ENCODE results near the gene ACP1.

Gene ACP1

GRCh38 chr2:282371-283263 lies 17.9 kb downstream of the ACP1 start:
- no peak for DNase-seq

- no peak for DNase-seq
Observed at GRCh38 chr2:283996-284794, 19.4 kb downstream of the ACP1 start.

DNA sequence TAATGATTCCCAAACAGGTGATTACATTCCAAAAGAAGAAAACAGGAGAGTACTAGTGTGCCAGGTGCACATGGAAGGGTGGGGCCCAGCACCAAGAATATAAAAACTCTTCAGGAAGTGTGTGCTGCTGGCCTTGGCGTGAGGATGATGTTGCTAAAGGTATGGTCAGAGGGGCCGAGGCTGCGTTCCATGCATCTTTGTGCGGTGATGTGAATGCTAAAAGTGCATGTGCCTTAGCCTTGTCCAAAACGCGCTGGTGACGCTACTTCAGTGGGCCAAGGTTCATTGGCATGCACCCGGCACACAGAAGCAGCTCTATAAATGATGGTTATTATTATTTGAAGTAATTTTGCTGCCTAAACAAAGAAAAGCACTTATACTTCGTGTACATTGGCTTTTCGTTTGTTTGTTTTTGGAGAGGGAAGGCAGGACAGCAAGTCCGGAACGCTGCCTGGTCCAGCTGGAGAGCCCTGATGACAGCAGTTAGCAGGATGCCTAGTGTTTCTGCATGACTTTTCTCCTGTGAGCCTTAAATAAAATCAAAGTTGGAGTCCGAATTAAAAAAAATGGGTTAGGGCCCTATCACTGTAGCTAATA lies 20.2 kb downstream of the ACP1 start:
- DNase-seq = no peak

DNA sequence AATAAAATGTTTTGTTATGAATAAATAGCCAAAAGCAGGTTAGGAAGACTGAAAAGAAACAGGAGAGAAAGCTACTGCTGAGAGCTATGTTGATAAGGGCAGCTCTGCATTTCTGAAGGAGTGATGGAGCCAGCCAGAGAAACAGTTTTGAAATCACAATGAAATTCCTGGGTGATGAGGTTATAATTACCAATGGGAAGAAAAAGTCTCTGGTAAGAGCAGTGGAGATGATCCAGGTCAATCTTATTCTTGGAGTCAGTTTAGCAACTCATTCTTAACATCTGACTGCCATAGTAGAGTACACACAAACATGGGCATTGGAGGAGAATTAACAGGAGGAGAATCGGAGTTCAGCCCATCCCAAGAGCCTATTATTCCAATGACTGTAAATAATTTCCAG lies 20.8 kb downstream of the ACP1 start:
- no peak for DNase-seq

DNA sequence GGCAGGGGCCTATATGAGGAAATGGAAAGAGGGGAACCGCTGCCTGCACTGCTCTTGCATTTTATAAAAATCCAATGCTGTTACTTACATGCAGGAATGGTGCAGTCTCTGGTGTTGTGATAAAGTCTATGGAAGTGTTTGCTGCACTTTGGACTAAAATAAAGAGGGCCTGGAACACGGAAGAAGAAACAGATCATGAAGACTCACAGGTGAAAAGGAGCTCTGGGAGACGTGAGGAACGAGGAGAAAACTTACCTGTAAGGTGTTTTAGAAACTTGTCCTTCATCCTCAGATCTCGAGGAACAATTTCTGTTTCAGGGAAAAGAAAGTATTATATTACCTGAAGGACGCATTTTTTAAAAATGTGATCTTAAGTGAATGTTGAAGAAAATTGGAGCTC lies 21.3 kb downstream of the ACP1 start:
- no peak for DNase-seq

DNA sequence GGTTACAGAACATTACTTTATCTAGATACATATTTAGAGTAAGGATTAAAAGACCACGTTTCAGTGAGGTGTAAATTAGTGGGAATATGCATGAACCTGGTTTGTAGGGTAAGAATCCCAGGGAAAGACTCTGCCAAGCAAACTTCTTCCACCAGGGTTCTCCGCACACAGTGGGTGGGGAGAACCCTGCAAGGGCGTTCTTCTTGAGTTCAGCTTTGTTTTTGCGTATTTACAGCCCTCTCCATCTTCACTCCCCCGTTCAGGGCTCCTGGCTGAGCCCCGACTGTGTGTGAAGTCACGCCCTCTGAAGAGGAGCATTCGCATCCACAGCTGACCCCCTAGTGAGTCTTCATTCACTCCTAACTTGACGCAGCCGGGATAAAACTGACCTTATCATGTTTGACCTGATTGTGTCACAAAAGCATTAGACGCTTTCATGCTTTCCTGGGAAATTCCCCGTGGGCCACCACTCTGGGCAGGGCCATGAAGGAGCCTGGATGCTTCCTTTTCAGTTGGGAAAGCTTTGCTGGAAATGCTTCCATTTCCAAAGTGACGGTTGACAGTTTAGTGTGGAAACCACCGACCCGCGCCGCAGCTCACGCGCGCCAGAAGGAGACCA lies 22.1 kb downstream of the ACP1 start:
- no peak for DNase-seq

- no peak for DNase-seq
Observed at GRCh38 chr2:287471-287885, 22.7 kb downstream of the ACP1 start.

DNA sequence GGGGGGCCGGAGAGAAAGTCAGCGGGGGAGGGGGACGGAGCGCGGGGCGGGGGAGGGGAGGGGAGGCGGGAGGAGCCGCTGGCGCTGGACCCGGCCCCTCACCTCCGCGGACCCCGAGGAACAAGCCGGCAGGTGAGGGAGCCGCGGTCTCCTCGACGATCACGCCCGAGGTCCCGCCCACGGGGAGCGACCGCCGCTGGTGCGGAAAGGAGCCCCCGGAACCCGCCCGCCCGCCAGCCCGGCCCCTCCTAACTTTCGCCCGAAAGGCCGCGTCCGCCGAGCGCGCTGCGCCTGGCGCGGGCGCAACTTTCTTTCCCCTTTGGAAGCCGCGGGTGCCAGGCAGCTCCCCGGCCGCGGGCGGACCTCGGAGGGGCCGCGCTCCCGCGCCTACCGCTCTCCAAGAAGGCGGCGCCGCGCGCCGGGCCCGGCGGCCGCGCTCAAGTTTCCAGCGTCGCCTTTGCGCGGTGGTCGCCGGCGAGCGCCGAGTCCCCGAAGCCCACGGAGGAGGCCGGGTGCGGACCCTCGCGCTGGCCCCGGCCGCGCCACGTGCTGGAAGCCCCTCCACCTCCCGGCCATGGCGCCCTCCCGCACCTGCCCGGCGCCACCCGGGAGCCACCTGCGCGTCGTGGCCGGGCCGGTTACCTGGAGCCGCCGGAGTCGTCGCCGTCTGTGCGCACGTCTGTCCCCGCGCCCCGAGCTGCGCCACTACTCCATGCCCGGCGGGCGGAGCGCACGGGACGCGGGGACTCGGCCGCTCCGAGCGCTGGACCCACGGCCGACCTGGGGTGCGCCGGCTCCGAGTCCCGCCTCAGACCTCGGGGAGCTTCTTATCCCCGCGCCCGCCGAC lies 23.4 kb downstream of the ACP1 start, which contains the start of gene ALKAL2:
TSS of gene ALKAL2 (minus strand) at position 181 of the 847 bp plus-strand sequence. CDS start 256 bp downstream, outside the sequence.
- DNase-seq = no peak

GRCh38 chr2:288758-289361 lies 24.1 kb downstream of the ACP1 start:
- no peak for DNase-seq

DNA sequence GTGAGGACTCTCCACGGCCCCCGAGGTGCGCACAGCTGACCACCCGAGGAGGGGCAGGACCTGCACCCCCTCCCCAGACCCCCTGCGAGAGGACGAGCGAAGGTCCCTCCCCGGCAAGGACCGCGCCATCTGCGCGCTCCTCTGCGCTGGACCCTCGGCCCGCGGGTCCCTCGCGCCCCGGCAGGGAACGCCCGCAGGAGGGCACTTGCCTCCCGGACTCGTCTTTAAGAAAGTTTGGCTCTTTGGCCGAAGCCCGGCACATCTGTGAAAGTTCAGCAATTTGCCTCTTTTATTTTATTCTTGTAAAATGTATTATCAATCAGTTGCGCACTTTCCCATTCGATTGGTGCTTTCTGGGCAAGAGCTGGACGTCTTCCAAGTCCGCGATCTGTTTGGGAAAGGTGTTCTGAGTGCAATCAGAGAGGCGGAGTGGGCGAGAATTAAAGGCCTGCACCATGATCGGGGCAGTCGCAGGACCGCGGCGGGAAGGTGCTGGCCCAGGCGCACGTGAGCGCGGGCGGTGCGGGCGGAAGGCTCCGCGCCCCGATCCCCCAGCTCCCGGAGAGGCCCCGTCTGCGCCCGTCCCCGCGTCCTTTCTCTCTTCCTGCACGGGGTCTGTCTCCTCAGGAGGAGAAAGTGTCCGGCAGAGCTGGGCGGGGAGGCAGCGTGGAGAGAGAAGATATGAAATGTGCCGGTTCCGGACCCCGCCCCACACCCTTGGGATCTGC lies 24.8 kb downstream of the ACP1 start:
- DNase-seq = no peak

DNA sequence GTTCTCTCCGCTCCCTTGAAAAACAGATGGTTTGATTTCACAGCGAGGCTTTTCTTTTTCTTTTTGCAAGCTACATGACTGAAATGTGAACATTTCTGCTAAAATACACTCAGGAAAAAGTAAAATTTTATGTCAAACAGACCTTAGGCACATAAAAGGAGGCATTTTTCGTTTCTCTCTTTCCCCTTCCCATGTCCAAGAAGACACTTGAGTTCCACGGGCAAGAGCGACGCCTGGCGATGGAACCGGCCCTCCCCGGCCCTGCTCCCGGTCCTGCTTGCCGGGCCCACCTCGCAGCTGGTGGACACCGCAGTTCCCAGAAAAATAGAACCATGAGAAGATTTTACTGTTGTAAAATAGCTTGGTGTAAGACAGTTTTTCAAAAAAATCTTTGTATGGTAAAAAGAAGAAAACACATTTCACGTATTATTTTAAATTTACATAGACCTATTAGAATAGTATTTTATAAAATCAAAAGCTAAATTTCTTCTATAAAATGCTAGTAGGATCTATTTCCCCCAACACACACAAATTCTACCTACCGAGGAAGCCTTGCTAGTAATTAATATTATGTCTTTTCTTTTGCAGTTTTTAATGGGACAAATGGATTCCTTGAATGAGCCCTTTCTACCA lies 25.5 kb downstream of the ACP1 start:
- DNase-seq = peak; percentile 36

GRCh38 chr2:295090-295489 lies 30.3 kb downstream of the ACP1 start:
- DNase-seq = no peak

DNA sequence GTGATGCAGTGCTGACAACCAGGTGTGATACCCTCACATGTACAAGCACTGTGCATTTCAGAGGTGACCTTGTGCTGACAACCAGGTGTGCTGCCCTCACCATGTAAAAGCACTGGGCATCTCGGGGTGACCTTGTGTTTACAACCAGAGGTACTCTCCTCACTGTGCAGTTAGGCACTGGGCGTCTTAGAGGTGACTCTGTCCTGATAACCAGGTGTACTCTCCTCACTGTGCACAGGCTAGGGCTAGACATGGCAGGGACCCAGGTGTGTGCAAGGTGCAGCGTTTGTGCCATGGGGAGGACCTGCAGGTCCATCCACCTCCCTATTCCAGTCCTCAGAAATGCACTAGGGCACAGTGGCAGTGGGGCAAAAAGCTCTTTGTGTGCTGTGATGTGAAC lies 31.6 kb downstream of the ACP1 start:
- no peak for DNase-seq

GRCh38 chr2:305366-305765 lies 40.6 kb downstream of the ACP1 start:
- no peak for DNase-seq

DNA sequence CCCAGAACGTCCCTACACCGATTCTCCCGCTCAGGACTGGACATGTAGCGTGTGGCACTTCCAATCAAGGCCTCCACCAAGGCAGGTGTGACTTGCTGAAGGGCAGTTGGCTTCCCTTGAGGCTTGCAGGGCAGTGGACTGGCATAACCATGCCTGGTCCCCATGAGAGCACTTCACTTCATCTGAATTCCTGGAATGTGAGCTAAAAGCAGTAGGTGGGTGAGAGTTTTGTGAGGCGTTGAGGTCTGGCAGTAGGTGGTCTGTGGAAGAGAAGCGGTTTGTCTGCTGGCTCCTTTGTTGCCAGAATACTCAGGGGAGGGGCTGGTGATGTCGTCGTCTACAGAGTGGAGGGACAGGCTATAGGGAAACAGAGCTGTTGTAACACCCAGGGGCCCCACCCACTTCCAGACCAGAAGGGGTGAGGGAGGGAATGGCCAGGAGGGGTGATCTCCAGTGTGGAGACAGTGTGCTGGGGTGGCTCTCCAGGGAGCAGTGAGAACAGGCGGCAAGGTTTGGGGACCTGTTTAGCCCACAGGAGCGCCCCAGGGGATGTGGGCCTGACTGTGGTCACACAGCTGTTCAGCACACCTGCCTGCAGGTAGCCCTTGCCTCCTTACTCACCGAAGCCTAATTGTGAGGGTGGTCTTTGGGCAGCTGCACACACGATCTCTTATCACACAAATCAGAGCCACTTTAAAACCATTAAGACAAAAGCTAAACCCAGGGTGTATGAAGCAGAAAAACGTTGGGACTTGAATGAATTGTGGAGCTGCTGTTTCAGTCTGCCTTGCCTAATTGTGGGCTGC lies 44.6 kb downstream of the ACP1 start:
- no peak for DNase-seq

DNA sequence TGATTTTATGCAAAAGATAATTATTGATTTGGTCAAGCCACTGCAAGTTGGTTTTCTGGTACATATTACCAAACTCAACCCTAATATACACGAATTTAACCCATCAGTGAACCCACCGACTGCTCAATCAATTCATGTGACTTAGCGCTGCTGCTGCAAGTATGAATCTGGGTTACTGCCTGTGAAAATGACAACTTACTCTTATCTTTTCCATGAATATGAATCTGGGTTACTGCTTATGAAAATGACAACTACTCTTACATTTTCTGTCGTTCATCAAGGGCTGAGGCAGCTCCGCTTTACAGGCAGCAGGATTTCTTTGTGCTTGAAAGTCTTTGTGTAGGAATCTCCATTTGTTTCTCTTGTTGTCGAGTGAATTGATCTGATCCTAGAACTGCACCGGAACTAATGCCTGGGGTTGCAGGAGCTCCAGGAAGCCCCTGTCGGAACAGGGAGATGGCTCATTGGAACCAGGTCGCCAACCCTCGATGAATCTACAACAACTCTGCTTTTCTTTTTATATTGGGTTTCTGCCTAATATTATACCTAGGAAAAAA lies 45.3 kb downstream of the ACP1 start:
- DNase-seq = no peak

- DNase-seq = no peak
Observed at GRCh38 chr2:310994-311393, 46.2 kb downstream of the ACP1 start.

DNA sequence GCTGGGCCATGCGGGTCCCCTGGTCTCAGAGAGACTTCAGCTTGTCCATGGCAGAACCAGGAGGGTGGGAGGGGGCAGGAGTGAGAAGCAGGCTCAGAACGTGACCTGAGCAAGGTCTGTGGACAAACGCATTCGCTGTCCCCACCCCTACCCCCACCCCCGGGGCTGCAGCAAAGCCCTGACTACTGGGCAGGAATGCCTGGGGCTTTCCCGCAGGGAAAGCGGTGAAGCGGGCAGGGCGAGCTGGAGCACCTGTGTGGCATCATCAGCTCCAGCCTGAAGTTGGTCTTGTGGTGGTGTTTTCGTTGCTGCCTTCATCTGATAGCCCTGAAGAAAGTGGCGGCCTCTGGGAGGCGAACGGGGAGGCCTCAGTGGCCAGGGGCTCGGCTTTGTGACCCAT lies 49.2 kb downstream of the ACP1 start:
- no peak for DNase-seq
